Measurements from ENCODE around the gene APP.

The APP gene

DNA sequence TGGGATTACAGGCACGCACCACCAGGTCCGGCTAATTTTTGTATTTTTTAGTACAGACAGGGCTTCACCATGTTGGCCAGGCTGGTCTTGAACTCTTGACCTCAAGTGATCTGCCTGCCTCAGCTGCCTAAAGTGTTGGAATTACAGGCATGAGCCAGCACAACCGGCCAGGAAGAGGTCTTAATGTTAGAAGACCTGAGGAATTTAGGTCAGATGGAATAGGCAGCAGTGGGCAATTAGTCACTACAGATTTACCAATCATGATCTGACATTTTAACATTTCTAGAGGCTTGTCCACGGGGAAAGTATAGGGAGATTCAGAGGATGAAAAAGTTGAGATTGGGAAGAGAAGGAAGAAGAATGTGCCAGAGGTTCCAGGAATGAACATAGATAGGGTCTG, 8.9 kb upstream of the APP start:
- H3K4me3 ChIP-seq (ENCODE audit: low read length): no peak overlapping the region
- no peaks in the 10 kb centered on the region for H3K27me3 ChIP-seq (replicated peaks; ENCODE audit: insufficient read depth, low read length)
- no peaks in the 10 kb centered on the region for H4K20me1 ChIP-seq (ENCODE audit: insufficient read depth, low read length)
- no peaks in the 10 kb centered on the region for H3K79me2 ChIP-seq (ENCODE audit: low read length)
- H3K9ac ChIP-seq (ENCODE audit: low read length): no peak overlapping the region
- DNase-seq: no peak
- H3K4me2 ChIP-seq (ENCODE audit: low read depth, low read length): no peak overlapping the region
- no peak overlapping the region for H3K27ac ChIP-seq (ENCODE audit: low read length)
- H3F3A ChIP-seq (ENCODE audit: insufficient read depth, low read length): no peaks in the 10 kb centered on the region
- H3K4me1 ChIP-seq (ENCODE audit: low read length): no peaks in the 10 kb centered on the region
- no peaks in the 10 kb centered on the region for H3K9me3 ChIP-seq (replicated peaks; ENCODE audit: insufficient read depth, low read length)
- no peak overlapping the region for H2AFZ ChIP-seq (ENCODE audit: low read length)
- H3K36me3 ChIP-seq (replicated peaks; ENCODE audit: insufficient read depth, low read length): no peaks in the 10 kb centered on the region
- TF ChIP-seq, protein P1, sequence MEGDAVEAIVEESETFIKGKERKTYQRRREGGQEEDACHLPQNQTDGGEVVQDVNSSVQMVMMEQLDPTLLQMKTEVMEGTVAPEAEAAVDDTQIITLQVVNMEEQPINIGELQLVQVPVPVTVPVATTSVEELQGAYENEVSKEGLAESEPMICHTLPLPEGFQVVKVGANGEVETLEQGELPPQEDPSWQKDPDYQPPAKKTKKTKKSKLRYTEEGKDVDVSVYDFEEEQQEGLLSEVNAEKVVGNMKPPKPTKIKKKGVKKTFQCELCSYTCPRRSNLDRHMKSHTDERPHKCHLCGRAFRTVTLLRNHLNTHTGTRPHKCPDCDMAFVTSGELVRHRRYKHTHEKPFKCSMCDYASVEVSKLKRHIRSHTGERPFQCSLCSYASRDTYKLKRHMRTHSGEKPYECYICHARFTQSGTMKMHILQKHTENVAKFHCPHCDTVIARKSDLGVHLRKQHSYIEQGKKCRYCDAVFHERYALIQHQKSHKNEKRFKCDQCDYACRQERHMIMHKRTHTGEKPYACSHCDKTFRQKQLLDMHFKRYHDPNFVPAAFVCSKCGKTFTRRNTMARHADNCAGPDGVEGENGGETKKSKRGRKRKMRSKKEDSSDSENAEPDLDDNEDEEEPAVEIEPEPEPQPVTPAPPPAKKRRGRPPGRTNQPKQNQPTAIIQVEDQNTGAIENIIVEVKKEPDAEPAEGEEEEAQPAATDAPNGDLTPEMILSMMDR (IDR thresholded peaks at IDR 0.05; ENCODE audit: low read length): no peak
- TF ChIP-seq EZH2phosphoT487 (IDR thresholded peaks at IDR 0.05; ENCODE audit: low read length) (no peak), EZH2 (optimal IDR thresholded peaks at IDR 0.05; ENCODE audit: low read depth, low read length) (no peak)
- no peaks in the 10 kb centered on the region for H3K9me2 ChIP-seq (replicated peaks; ENCODE audit: insufficient read depth, low read length)

DNA sequence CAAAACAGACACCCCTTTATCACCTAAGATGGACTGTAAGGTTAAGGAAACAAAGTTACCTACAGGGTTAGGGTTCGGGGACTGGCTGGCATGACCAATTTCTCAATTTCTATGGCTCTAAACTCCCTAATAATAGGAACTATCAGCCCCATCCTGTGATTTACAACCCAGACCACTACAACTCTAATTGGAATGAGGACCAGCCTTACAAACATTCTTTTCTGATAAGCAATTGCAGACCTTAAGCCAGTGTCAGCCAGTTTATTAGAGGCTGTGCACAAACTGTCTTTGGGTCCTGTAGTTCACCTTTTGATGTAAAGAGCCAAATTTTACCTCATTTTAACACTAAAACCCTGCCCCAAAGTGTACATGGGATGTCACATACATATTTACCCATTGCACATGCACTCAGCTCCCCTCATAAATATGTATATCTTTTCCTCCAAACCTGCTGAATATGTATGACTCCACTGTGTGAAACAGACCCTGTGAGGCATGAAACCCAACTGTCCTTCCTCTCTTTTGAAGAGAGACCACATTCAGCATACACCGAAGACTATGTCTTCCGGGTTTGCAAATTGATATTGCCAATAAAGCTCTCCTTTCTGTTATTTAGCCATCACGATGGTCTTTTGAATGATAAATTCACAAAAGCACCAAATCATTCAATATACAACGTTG, 7.3 kb upstream of the APP start:
- Histone ChIP-seq H4K20me1 (ENCODE audit: insufficient read depth, low read length) (no peaks in the 10 kb centered on the region), H3K9me3 (replicated peaks; ENCODE audit: insufficient read depth, low read length) (no peaks in the 10 kb centered on the region), H3K27ac (ENCODE audit: low read length) (no peak overlapping the region), H3K4me2 (ENCODE audit: low read depth, low read length) (no peak overlapping the region), H3K36me3 (replicated peaks; ENCODE audit: insufficient read depth, low read length) (no peaks in the 10 kb centered on the region), H3K4me3 (ENCODE audit: low read length) (no peak overlapping the region), H3K9me2 (replicated peaks; ENCODE audit: insufficient read depth, low read length) (no peaks in the 10 kb centered on the region), H3K9ac (ENCODE audit: low read length) (no peak overlapping the region), H3K79me2 (ENCODE audit: low read length) (no peaks in the 10 kb centered on the region), H3K27me3 (replicated peaks; ENCODE audit: insufficient read depth, low read length) (no peaks in the 10 kb centered on the region), H3K4me1 (ENCODE audit: low read length) (no peaks in the 10 kb centered on the region), H2AFZ (ENCODE audit: low read length) (no peak overlapping the region), H3F3A (ENCODE audit: insufficient read depth, low read length) (no peaks in the 10 kb centered on the region)
- TF ChIP-seq EZH2 (optimal IDR thresholded peaks at IDR 0.05; ENCODE audit: low read depth, low read length) (no peak), EZH2phosphoT487 (IDR thresholded peaks at IDR 0.05; ENCODE audit: low read length) (no peak)
- TF ChIP-seq, protein P1 (IDR thresholded peaks at IDR 0.05; ENCODE audit: low read length): no peak
- no peak for DNase-seq

DNA sequence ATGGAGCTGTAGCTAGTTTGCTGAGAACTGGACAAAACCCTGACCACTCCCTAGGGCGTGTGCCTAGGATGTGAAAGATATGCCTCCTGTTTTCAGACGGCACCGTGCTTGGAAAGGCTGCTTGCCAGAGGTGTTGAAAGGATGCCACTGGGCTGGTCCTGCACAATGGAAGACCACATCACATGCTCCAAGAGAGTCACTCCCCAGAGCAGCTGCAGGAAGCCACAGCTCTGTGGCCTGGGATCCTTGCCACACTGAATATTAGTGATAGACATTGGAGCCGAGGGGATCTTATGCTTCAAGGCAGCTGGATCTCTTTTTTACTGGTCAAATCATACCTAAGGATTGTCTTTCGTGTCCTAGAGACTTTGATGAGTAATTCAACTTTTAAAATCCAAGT, 6.6 kb upstream of the APP start:
- Histone ChIP-seq H3K79me2 (ENCODE audit: low read length) (no peaks in the 10 kb centered on the region), H2AFZ (ENCODE audit: low read length) (no peak overlapping the region), H4K20me1 (ENCODE audit: insufficient read depth, low read length) (no peaks in the 10 kb centered on the region), H3K9me3 (replicated peaks; ENCODE audit: insufficient read depth, low read length) (no peaks in the 10 kb centered on the region), H3K9ac (ENCODE audit: low read length) (no peak overlapping the region), H3K27me3 (replicated peaks; ENCODE audit: insufficient read depth, low read length) (no peaks in the 10 kb centered on the region), H3K4me3 (ENCODE audit: low read length) (no peak overlapping the region), H3F3A (ENCODE audit: insufficient read depth, low read length) (no peaks in the 10 kb centered on the region), H3K36me3 (replicated peaks; ENCODE audit: insufficient read depth, low read length) (no peaks in the 10 kb centered on the region), H3K4me2 (ENCODE audit: low read depth, low read length) (no peak overlapping the region), H3K9me2 (replicated peaks; ENCODE audit: insufficient read depth, low read length) (no peaks in the 10 kb centered on the region), H3K4me1 (ENCODE audit: low read length) (no peaks in the 10 kb centered on the region), H3K27ac (ENCODE audit: low read length) (no peak overlapping the region)
- no peak for DNase-seq
- TF ChIP-seq EZH2phosphoT487 (IDR thresholded peaks at IDR 0.05; ENCODE audit: low read length): no peak
- no peak for TF ChIP-seq EZH2 (optimal IDR thresholded peaks at IDR 0.05; ENCODE audit: low read depth, low read length)
